ENCODE data around the gene PTPRD.

Gene PTPRD

GRCh38 chr9:8831568-8831967, 1781.2 kb downstream of the PTPRD start:
- DNase-seq (ENCODE audit: low read depth in 2 of 2) = no peak

GRCh38 chr9:8826281-8826680, 1786.5 kb downstream of the PTPRD start:
- DNase-seq (ENCODE audit: low read depth in 2 of 2) = no peak

- no peak for DNase-seq (ENCODE audit: low read depth in 2 of 2)
Measured at GRCh38 chr9:8825585-8826147, 1787.1 kb downstream of the PTPRD start.

GRCh38 chr9:8823131-8823895, 1789.5 kb downstream of the PTPRD start:
- no peak for DNase-seq (ENCODE audit: low read depth in 2 of 2)

- no peak for DNase-seq (ENCODE audit: low read depth in 2 of 2)
Measured at GRCh38 chr9:8822667-8823025, 1790.2 kb downstream of the PTPRD start.

- DNase-seq (ENCODE audit: low read depth in 2 of 2) = no peak
Measured at GRCh38 chr9:8821910-8822666, 1790.7 kb downstream of the PTPRD start.

- DNase-seq (ENCODE audit: low read depth in 2 of 2) = no peak
Measured at GRCh38 chr9:8817335-8817734, 1795.5 kb downstream of the PTPRD start.

- no peak for DNase-seq (ENCODE audit: low read depth in 2 of 2)
Measured at GRCh38 chr9:8816361-8816760, 1796.4 kb downstream of the PTPRD start.

GRCh38 chr9:8815931-8816330, 1796.9 kb downstream of the PTPRD start:
- DNase-seq (ENCODE audit: low read depth in 2 of 2) = no peak

GRCh38 chr9:8815219-8815618, 1797.6 kb downstream of the PTPRD start:
- no peak for DNase-seq (ENCODE audit: low read depth in 2 of 2)

GRCh38 chr9:8812888-8813287, 1799.9 kb downstream of the PTPRD start:
- DNase-seq (ENCODE audit: low read depth in 2 of 2) = no peak

- DNase-seq (ENCODE audit: low read depth in 2 of 2) = no peak
Measured at GRCh38 chr9:8809741-8810140, 1803.1 kb downstream of the PTPRD start.

- no peak for DNase-seq (ENCODE audit: low read depth in 2 of 2)
Measured at GRCh38 chr9:8806150-8806549, 1806.7 kb downstream of the PTPRD start.

- DNase-seq (ENCODE audit: low read depth in 2 of 2) = no peak
Measured at GRCh38 chr9:8804613-8805012, 1808.2 kb downstream of the PTPRD start.

- no peak for DNase-seq (ENCODE audit: low read depth in 2 of 2)
Measured at GRCh38 chr9:8802242-8802641, 1810.6 kb downstream of the PTPRD start.

GRCh38 chr9:8800196-8800595, 1812.6 kb downstream of the PTPRD start:
- DNase-seq (ENCODE audit: low read depth in 2 of 2) = no peak

- DNase-seq (ENCODE audit: low read depth in 2 of 2) = no peak
Measured at GRCh38 chr9:8799615-8800014, 1813.2 kb downstream of the PTPRD start.

- DNase-seq (ENCODE audit: low read depth in 2 of 2) = no peak
Measured at GRCh38 chr9:8799206-8799605, 1813.6 kb downstream of the PTPRD start.

GRCh38 chr9:8784838-8785237, 1828.0 kb downstream of the PTPRD start:
- DNase-seq (ENCODE audit: low read depth in 2 of 2) = no peak

- DNase-seq (ENCODE audit: low read depth in 2 of 2) = no peak
Measured at GRCh38 chr9:8783941-8784340, 1828.9 kb downstream of the PTPRD start.

GRCh38 chr9:8782237-8782636, 1830.6 kb downstream of the PTPRD start:
- DNase-seq (ENCODE audit: low read depth in 2 of 2) = no peak

GRCh38 chr9:8781458-8781857, 1831.3 kb downstream of the PTPRD start:
- DNase-seq (ENCODE audit: low read depth in 2 of 2) = no peak

- no peak for DNase-seq (ENCODE audit: low read depth in 2 of 2)
Measured at GRCh38 chr9:8780386-8780785, 1832.4 kb downstream of the PTPRD start.

Data from activated CD8-positive, alpha-beta memory T cell treated with anti-CD3 and anti-CD28 coated beads for 4 hours (primary cell).